K562 (cell line): ENCODE measurements around the gene LZTR1. TPM values are rescaled to one million over a fixed set of nuclear protein-coding genes. Genes with fewer than 3 reads are reported as not detected.

ENCODE experiments used
- ATAC-seq: fragments of 200-7000 bp; cut with Tn5 transposase; 3 replicates; pipeline ENCODE4 v1.9.1; 2020; ENCODE audit warnings: moderate library complexity
- BruUV-seq: library from RNA; stranded (reverse); fragments of 400-500 nt; replicated peaks from 2 replicates; lab custom pipeline; 2021; lab: Mats Ljungman, UMichigan
- CTCF ChIA-PET: fragments of 300-600 bp; formaldehyde crosslinking; extraction: SDS; loops from one replicate; lab custom pipeline; 2021; ENCODE audit warnings: low intra/inter-chr PET ratio; lab: Yijun Ruan, JAX
- POLR2A ChIA-PET: fragments of 300-600, 350-650 bp; sonication (Branson Sonifier 250); formaldehyde crosslinking; extraction: SDS; loops from one replicate; lab custom pipeline; 2021; ENCODE audit warnings: antibody characterized with exemption, inconsistent platforms; lab: Yijun Ruan, JAX
- DNase-seq, 4 experiments: peaks; one replicate each; pipeline versions ENCODE4 v3.0.0 to v3.0.0-alpha.2; 2011 to 2018; ENCODE audit warnings: low spot score in 3 of 4, mixed read lengths in 3 of 4; ENCODE audit errors: extremely low read depth in 1 of 4
- FAIRE-seq: peaks from 2 replicates; lab custom pipeline; 2011; peaks lifted over from hg19 to GRCh38; lab: Jason Lieb, UNC
- H2AFZ ChIP-seq: 2 replicates; pipeline ENCODE4 v1.6.0; 2011; ENCODE audit warnings: low read depth, low read length, control low read depth, inconsistent platforms
- H3K27ac ChIP-seq: fragments of 200-600 bp; 3 replicates; pipeline ENCODE4 v1.8.0; 2011; ENCODE audit warnings: low read depth, mild to moderate bottlenecking, control low read depth, inconsistent platforms, low read length, moderate library complexity, mixed read lengths; ENCODE audit errors: extremely low read depth
- H3K27me3 ChIP-seq, 2 experiments: fragments of 300-600 bp in 1 of 2; 2 replicates in 1 of 2; 3 replicates in 1 of 2; pipeline versions ENCODE4 v1.6.0 to v1.8.0; 2011; ENCODE audit warnings: inconsistent platforms in 2 of 2, low read length in 2 of 2, mild to moderate bottlenecking in 1 of 2, mixed read lengths in 1 of 2, moderate library complexity in 1 of 2; ENCODE audit not compliant: control insufficient read depth in 2 of 2, insufficient read depth in 2 of 2
- H3K36me3 ChIP-seq: fragments of 300-600 bp; 3 replicates; pipeline ENCODE4 v1.8.0; 2011; ENCODE audit warnings: mild to moderate bottlenecking, low read length, inconsistent platforms; ENCODE audit not compliant: control insufficient read depth, insufficient read depth
- H3K4me1 ChIP-seq, 2 experiments: fragments of 200-600 bp in 1 of 2; replicated peaks in 1 of 2; 2 replicates in 1 of 2; 3 replicates in 1 of 2; pipeline versions ENCODE4 v1.5.1 to v1.8.0; 2011; ENCODE audit warnings: inconsistent platforms in 2 of 2, low read length in 2 of 2, mild to moderate bottlenecking in 1 of 2, mixed read lengths in 1 of 2, moderate library complexity in 1 of 2; ENCODE audit not compliant: control insufficient read depth in 2 of 2, insufficient read depth in 2 of 2
- H3K4me2 ChIP-seq: 2 replicates; pipeline ENCODE4 v1.6.1; 2011; ENCODE audit warnings: low read length, control low read depth, inconsistent platforms, mixed read lengths; ENCODE audit not compliant: insufficient read depth
- H3K4me3 ChIP-seq: fragments of 200-600 bp; sonication (generic), shearing (Covaris generic); 2 replicates; pipeline ENCODE4 v1.5.1; 2016; ENCODE audit warnings: control low read depth, inconsistent platforms
- H3K79me2 ChIP-seq: fragments of 200-600 bp; 3 replicates; pipeline ENCODE4 v1.8.0; 2011; ENCODE audit warnings: low read length, inconsistent platforms; ENCODE audit not compliant: control insufficient read depth, insufficient read depth
- H3K9ac ChIP-seq, 2 experiments: 2 replicates each; pipeline versions ENCODE4 v1.6.0 to v1.6.1; 2011; ENCODE audit warnings: low read depth in 2 of 2, low read length in 2 of 2, control low read depth in 1 of 2, inconsistent platforms in 1 of 2, mild to moderate bottlenecking in 1 of 2, mixed read lengths in 1 of 2; ENCODE audit not compliant: insufficient read depth in 1 of 2
- H3K9me1 ChIP-seq: one replicate; pipeline ENCODE4 v1.6.0; 2011; ENCODE audit warnings: inconsistent platforms, mild to moderate bottlenecking, low read length, moderate library complexity; ENCODE audit not compliant: control insufficient read depth, insufficient read depth
- H3K9me3 ChIP-seq: replicated peaks from 2 replicates; pipeline ENCODE4 v1.5.1; 2011; ENCODE audit warnings: low read depth, low read length, inconsistent platforms; ENCODE audit not compliant: control insufficient read depth, insufficient read depth
- H4K20me1 ChIP-seq: replicated peaks from 2 replicates; pipeline ENCODE4 v1.6.1; 2011; ENCODE audit warnings: low read length, inconsistent platforms, mixed read lengths; ENCODE audit not compliant: control insufficient read depth, insufficient read depth
- FOXK2 ChIP-seq, 2 experiments: fragments of 450-650 bp; IDR thresholded peaks in 1 of 2; conservative IDR thresholded peaks in 1 of 2; 2 replicates each; pipeline ENCODE4 v1.6.1; 2016; ENCODE audit warnings: low read depth in 2 of 2, mild to moderate bottlenecking in 1 of 2
- GABPB1 ChIP-seq: sonication (generic); formaldehyde crosslinking; IDR thresholded peaks from 2 replicates; pipeline ENCODE4 v1.8.0; 2022; ENCODE audit warnings: mild to moderate bottlenecking, missing genetic modification reagents
- KDM2B ChIP-seq: fragments of 250-450 bp; sonication (Bioruptor Pico); IDR thresholded peaks from 2 replicates; pipeline ENCODE4 v1.8.0; 2021; ENCODE audit warnings: mild to moderate bottlenecking, moderate library complexity
- NCOA4 ChIP-seq: fragments of 450-650 bp; IDR thresholded peaks from 2 replicates; pipeline ENCODE4 v1.6.1; 2018; ENCODE audit warnings: mild to moderate bottlenecking; ENCODE audit not compliant: partially characterized antibody
- TOE1 ChIP-seq, 2 experiments: fragments of 450-650 bp in 1 of 2; sonication (generic) in 1 of 2; formaldehyde crosslinking in 1 of 2; IDR thresholded peaks; 2 replicates each; pipeline versions ENCODE4 v1.7.1 to v1.8.0; 2016 to 2022; ENCODE audit warnings: borderline replicate concordance in 2 of 2, mild to moderate bottlenecking in 2 of 2, antibody characterized with exemption in 1 of 2, inconsistent platforms in 1 of 2, low read depth in 1 of 2, missing genetic modification reagents in 1 of 2, moderate library complexity in 1 of 2
- ZFX ChIP-seq: sonication (generic); formaldehyde crosslinking; IDR thresholded peaks from 2 replicates; pipeline ENCODE4 v1.8.0; 2022; ENCODE audit warnings: mild to moderate bottlenecking, missing genetic modification reagents, moderate library complexity
- ZNF609 ChIP-seq: sonication (generic); formaldehyde crosslinking; IDR thresholded peaks from 2 replicates; pipeline ENCODE4 v1.8.1; 2023; ENCODE audit warnings: missing genetic modification reagents, mild to moderate bottlenecking, borderline replicate concordance
- WGBS: fragments of 100-300 bp; shearing (Covaris generic); methylation state at CpG from one replicate; pipeline ENCODE4 v1.1.6; 2016; ENCODE audit warnings: low coverage, mixed read lengths; ENCODE audit not compliant: insufficient coverage; ENCODE audit errors: missing lambda C conversion rate; 5-methylcytosine and 5-hydroxymethylcytosine counted together
- in situ Hi-C: fragments of 300-500 bp; cut with MboI; formaldehyde crosslinking; loops from 4 replicates; pipeline ENCODE4 v1.15.0; 2018; ENCODE audit warnings: inconsistent platforms, mixed read lengths
- intact Hi-C: fragments of 100-400 bp; cut with micrococcal nuclease; formaldehyde crosslinking; loops from 2 replicates; pipeline ENCODE4 v1.14.2; 2022
- polyA plus RNA-seq, 8 experiments: library from polyadenylated mRNA; depleted of rRNA in 4 of 8; stranded (reverse) in 5 of 8; unstranded in 3 of 8; fragments of >200 nt; fragmentation: Nextera tagmentation in 2 of 8; fragmentation: Illumina TruSeq in 1 of 8; extraction: Ambion mirVana in 2 of 8; extraction: Trizol in 1 of 8; gene quantifications; 2 replicates each; pipeline versions ENCODE4 v1.2.1 to v1.2.3, GENCODE V29; 2011 to 2014; ENCODE audit warnings: inconsistent platforms in 1 of 8, missing spikeins in 1 of 8
- total RNA-seq, 7 experiments: library from RNA; depleted of rRNA in 6 of 7; stranded (reverse); fragments of >200 nt in 6 of 7; fragmentation: Illumina TruSeq in 2 of 7; extraction: Trizol in 2 of 7; gene quantifications; 2 replicates each; pipeline versions ENCODE4 v1.2.1 to v1.2.3, GENCODE V29; 2011 to 2021; ENCODE audit warnings: low replicate concordance in 1 of 7
- TF ChIP-seq, protein P1 (sequence below): fragments of 250-450 bp; sonication (Bioruptor Pico); IDR thresholded peaks from 2 replicates; pipeline ENCODE4 v1.9.0; 2021; ENCODE audit warnings: mild to moderate bottlenecking
- TF ChIP-seq, protein P2 (sequence below): sonication (generic); formaldehyde crosslinking; IDR thresholded peaks from 2 replicates; pipeline ENCODE4 v1.8.0; 2022; ENCODE audit warnings: mild to moderate bottlenecking, missing genetic modification reagents
- TF ChIP-seq, protein P3 (sequence below): fragments of 250-450 bp; sonication (Bioruptor Pico); IDR thresholded peaks from 2 replicates; pipeline ENCODE4 v1.5.0; 2020; ENCODE audit warnings: mild to moderate bottlenecking

The LZTR1 gene
- total and polyA plus RNA-seq, 9 of the 15 experiments (the other 6 are each of a cell fraction or from before 2014, with no cell fraction given), result 2.2 to 135 (median 63.0) TPM

GRCh38 chr22:20953342-20953608 lies 28.8 kb upstream of the LZTR1 start:
- ChIA-PET CTCF (no interaction called here), POLR2A (interaction anchor here (0.6 to 64.4 kb wide), 11 partner anchors 7 to 150 kb away, joined by 3 to 1556 read pairs (median 18); partner anchors contain the start of genes AIFM3, CRKL and LZTR1)
- Histone ChIP-seq H4K20me1 (peaks cover 66% of the 10 kb centered on the region), H3K27me3 (no peaks in the 10 kb centered on the region), H3K4me3 (no peak overlapping the region), H3K36me3 (peaks cover 62% of the 10 kb centered on the region), H3K27ac (no peak overlapping the region; the same call in 2 of the 3 replicates), H3K9me1 (peaks cover 4% of the 10 kb centered on the region), H3K9ac (no peak overlapping the region), H3K4me2 (no peak overlapping the region), H2AFZ (no peak overlapping the region), H3K9me3 (no peaks in the 10 kb centered on the region), H3K79me2 (peaks cover 49% of the 10 kb centered on the region), H3K4me1 (peaks cover 0 to 29% of the 10 kb centered on the region in 2 experiments; a peak in 2 of 5 replicates)
- DNase-seq (no peak), ATAC-seq (no peak), FAIRE-seq (peak; percentile 23)
- BruUV-seq, result no TSS peak
- in situ Hi-C loops (loop anchor here (25.0 kb wide), 1 partner anchor 184 kb away; no protein-coding TSS in a partner anchor), intact Hi-C loops (no loop called here)
- 79% methylated on average over 3 of the region's 3 CpGs for WGBS
- TF ChIP-seq, protein P1, sequence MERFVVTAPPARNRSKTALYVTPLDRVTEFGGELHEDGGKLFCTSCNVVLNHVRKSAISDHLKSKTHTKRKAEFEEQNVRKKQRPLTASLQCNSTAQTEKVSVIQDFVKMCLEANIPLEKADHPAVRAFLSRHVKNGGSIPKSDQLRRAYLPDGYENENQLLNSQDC (CRISPR knock-in tag), result peak; percentile 83; the same call in 1 of the 2 replicates
- TF ChIP-seq NCOA4, result peak; percentile 28
- TF ChIP-seq, protein P2, sequence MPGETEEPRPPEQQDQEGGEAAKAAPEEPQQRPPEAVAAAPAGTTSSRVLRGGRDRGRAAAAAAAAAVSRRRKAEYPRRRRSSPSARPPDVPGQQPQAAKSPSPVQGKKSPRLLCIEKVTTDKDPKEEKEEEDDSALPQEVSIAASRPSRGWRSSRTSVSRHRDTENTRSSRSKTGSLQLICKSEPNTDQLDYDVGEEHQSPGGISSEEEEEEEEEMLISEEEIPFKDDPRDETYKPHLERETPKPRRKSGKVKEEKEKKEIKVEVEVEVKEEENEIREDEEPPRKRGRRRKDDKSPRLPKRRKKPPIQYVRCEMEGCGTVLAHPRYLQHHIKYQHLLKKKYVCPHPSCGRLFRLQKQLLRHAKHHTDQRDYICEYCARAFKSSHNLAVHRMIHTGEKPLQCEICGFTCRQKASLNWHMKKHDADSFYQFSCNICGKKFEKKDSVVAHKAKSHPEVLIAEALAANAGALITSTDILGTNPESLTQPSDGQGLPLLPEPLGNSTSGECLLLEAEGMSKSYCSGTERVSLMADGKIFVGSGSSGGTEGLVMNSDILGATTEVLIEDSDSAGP (CRISPR knock-in tag), result peak; percentile 35; the same call in 1 of the 2 replicates
- TF ChIP-seq TOE1 (IDR thresholded peaks at IDR 0.05; ENCODE audit: borderline replicate concordance), result 0 out of 2 replicates have a peak, but pooled peaks have one; percentile 10
- no peak for TF ChIP-seq TOE1 (CRISPR knock-in tag; IDR thresholded peaks at IDR 0.05; ENCODE audit: borderline replicate concordance, low read depth)
- TF ChIP-seq KDM2B (CRISPR knock-in tag), result 0 out of 2 replicates have a peak, but pooled peaks have one; percentile 21
- TF ChIP-seq FOXK2 (conservative IDR thresholded peaks at IDR 0.05 in 1 of 2, IDR thresholded peaks at IDR 0.05 in 1 of 2; ENCODE audit: low read depth in 2 of 2), result 0 out of 4 replicates have a peak, but pooled peaks of 1 of the 2 experiments have one; percentile 25
- TF ChIP-seq, protein P3, sequence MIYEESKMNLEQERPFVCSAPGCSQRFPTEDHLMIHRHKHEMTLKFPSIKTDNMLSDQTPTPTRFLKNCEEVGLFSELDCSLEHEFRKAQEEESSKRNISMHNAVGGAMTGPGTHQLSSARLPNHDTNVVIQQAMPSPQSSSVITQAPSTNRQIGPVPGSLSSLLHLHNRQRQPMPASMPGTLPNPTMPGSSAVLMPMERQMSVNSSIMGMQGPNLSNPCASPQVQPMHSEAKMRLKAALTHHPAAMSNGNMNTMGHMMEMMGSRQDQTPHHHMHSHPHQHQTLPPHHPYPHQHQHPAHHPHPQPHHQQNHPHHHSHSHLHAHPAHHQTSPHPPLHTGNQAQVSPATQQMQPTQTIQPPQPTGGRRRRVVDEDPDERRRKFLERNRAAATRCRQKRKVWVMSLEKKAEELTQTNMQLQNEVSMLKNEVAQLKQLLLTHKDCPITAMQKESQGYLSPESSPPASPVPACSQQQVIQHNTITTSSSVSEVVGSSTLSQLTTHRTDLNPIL, result no peak
- peak; percentile 91; the same call in 1 of the 2 replicates for TF ChIP-seq ZNF609 (CRISPR knock-in tag)
- peak; percentile 4; the same call in 1 of the 2 replicates for TF ChIP-seq GABPB1
- 0 out of 2 replicates have a peak, but pooled peaks have one; percentile 10 for TF ChIP-seq ZFX (CRISPR knock-in tag)
